Endothelial cell of umbilical vein (primary cell): ENCODE data around the gene RNF111.

Experiments used
- MYC ChIP-seq: IDR thresholded peaks from one replicate; pipeline ENCODE4 v1.6.1; 2011; ENCODE audit warnings: mild to moderate bottlenecking, low read depth, low read length
- POLR2AphosphoS5 ChIP-seq: IDR thresholded peaks from 2 replicates; pipeline ENCODE4 v1.6.1; 2012; ENCODE audit warnings: low read depth, mild to moderate bottlenecking, control low read depth, low read length, moderate library complexity; ENCODE audit not compliant: insufficient read depth

DNA sequence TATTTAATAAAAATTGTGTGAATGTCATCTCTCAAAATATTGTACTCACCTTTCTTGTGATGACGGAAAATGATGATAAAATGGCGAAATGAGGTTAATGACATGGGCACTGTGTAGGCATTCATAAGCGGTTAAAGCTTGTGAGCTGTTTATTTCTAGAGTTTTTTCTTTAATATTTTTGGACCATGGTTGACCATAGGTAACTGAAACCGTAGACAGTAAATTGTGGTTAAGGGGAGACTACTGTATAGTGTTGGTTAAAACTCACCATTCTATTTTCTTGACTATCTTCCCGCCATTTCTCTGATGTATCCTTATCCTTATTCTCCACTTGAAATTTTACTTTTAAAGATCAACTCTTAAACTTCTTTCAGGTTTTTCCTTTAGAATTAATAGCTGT is 14.5 kb downstream of the RNF111 start:
- TF ChIP-seq MYC (no peak), POLR2AphosphoS5 (no peak)
